Fibroblast of gingiva (primary cell): ENCODE results near the gene UBA5.
"Not testable (repeated sequence)": the region's sequence is repeated elsewhere in the genome, so short reads cannot be mapped to it uniquely, and the experiment has no call there.

Experiments used
- DNase-seq: peaks from one replicate; pipeline ENCODE4 v3.0.0-alpha.2; 2011; ENCODE audit warnings: low read depth

UBA5 gene

GRCh38 chr3:132660052-132660810 is at the start of gene UBA5:
Gene UBA5, plus strand, starts transcription at chr3:132660329. Its CDS starts 209 bp downstream, at chr3:132660538.
- DNase-seq = peak; percentile 61

GRCh38 chr3:132615301-132615700 is 44.8 kb upstream of the UBA5 start:
- DNase-seq = not testable (repeated sequence)

GRCh38 chr3:132615881-132616280 is 44.2 kb upstream of the UBA5 start:
- DNase-seq = peak; percentile 11

- no peak for DNase-seq
These were observed 43.3 kb upstream of the UBA5 start for GRCh38 chr3:132616780-132617179.

- DNase-seq = no peak
These were observed 38.0 kb upstream of the UBA5 start for GRCh38 chr3:132622148-132622547.

- DNase-seq = no peak
These were observed 37.4 kb upstream of the UBA5 start for GRCh38 chr3:132622761-132623160.

- DNase-seq = no peak
These were observed 36.5 kb upstream of the UBA5 start for GRCh38 chr3:132623646-132624045.

GRCh38 chr3:132624790-132625189 is 35.3 kb upstream of the UBA5 start:
- DNase-seq = no peak

GRCh38 chr3:132625613-132626012 is 34.5 kb upstream of the UBA5 start:
- no peak for DNase-seq

- no peak for DNase-seq
These were observed 33.2 kb upstream of the UBA5 start for GRCh38 chr3:132626955-132627354.

- peak; percentile 30 for DNase-seq
These were observed 32.0 kb upstream of the UBA5 start for GRCh38 chr3:132628157-132628556.

GRCh38 chr3:132629928-132630327 is 30.2 kb upstream of the UBA5 start:
- DNase-seq = no peak

- DNase-seq = no peak
These were observed 29.5 kb upstream of the UBA5 start for GRCh38 chr3:132630612-132631011.

GRCh38 chr3:132635052-132635451 is 25.1 kb upstream of the UBA5 start:
- DNase-seq = no peak

- peak; percentile 39 for DNase-seq
These were observed 22.5 kb upstream of the UBA5 start for GRCh38 chr3:132637590-132637989.

GRCh38 chr3:132638706-132639105 is 21.4 kb upstream of the UBA5 start:
- no peak for DNase-seq

GRCh38 chr3:132641427-132641826 is 18.7 kb upstream of the UBA5 start:
- DNase-seq = not testable (repeated sequence)

GRCh38 chr3:132641837-132642538 is 18.1 kb upstream of the UBA5 start:
- peak; percentile 40 for DNase-seq

GRCh38 chr3:132642539-132642847 is 17.6 kb upstream of the UBA5 start:
- no peak for DNase-seq

GRCh38 chr3:132643366-132643765 is 16.8 kb upstream of the UBA5 start:
- no peak for DNase-seq

- DNase-seq = no peak
These were observed 15.1 kb upstream of the UBA5 start for GRCh38 chr3:132645058-132645457.

GRCh38 chr3:132650153-132650552 is 10.0 kb upstream of the UBA5 start:
- DNase-seq = no peak

GRCh38 chr3:132652640-132653270 is 7.4 kb upstream of the UBA5 start:
- peak; percentile 66 for DNase-seq
